Chondrocyte (in vitro differentiated cells): ENCODE measurements around the gene RNFT2. TPM values are rescaled to one million over a fixed set of nuclear protein-coding genes. Genes with fewer than 3 reads are reported as not detected.
"Not testable (repeated sequence)": the region's sequence is repeated elsewhere in the genome, so short reads cannot be mapped to it uniquely, and the experiment has no call there.

Experiments used
- DNase-seq: peaks from one replicate; pipeline ENCODE4 v3.0.0; 2021; ENCODE audit warnings: mixed read lengths, low spot score
- H3K27ac Mint-ChIP-seq: one replicate; pipeline ENCODE4 v1.8.0; 2021; ENCODE audit warnings: mild to moderate bottlenecking, moderate library complexity, mixed read lengths; ENCODE audit not compliant: unreplicated experiment
- H3K27me3 Mint-ChIP-seq: 2 replicates; pipeline ENCODE4 v1.8.0; 2021; ENCODE audit warnings: low read depth, mixed read lengths
- H3K36me3 Mint-ChIP-seq: 2 replicates; pipeline ENCODE4 v1.8.0; 2021; ENCODE audit warnings: low read depth, mixed read lengths
- H3K4me1 Mint-ChIP-seq: 2 replicates; pipeline ENCODE4 v1.8.0; 2021; ENCODE audit warnings: low read depth, mild to moderate bottlenecking, mixed read lengths
- H3K4me3 Mint-ChIP-seq: one replicate; pipeline ENCODE4 v1.8.0; 2021; ENCODE audit warnings: mild to moderate bottlenecking, moderate library complexity, mixed read lengths; ENCODE audit not compliant: unreplicated experiment
- H3K9me3 Mint-ChIP-seq: 2 replicates; pipeline ENCODE4 v1.8.0; 2021; ENCODE audit warnings: low read depth, mixed read lengths
- total RNA-seq: library from RNA; stranded (reverse); gene quantifications from 3 replicates; pipeline ENCODE4 v1.2.1, GENCODE V29; 2021
- TF ChIP-seq, protein P1 (sequence below): fragments of 200-600 bp; sonication (generic); IDR thresholded peaks from 2 replicates; pipeline ENCODE4 v1.5.0; 2021; ENCODE audit warnings: antibody characterized with exemption, mild to moderate bottlenecking, moderate library complexity

RNFT2 gene
- total RNA-seq, 1 donor from 2014 or later: 5.1 TPM

DNA sequence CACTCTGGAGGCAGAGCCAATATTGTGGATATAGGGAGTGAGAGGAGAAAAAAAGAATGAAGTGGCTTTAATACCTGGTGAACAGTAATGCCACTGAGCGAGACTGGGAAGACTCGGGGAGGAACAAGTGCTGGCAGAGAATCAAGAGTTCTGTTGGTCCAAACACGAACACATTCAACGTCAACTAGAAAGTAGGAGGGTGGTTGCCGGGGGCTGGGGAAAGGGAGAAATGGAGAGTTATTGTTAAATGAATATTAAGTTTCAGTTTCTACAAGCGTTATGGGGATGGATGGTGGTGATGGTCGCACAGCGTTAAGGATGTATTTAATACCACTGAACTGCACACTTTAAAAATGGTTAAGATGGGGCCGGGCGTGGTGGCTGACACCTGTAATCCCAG lies 3.0 kb upstream of the RNFT2 start:
- H3K27ac Mint-ChIP-seq: no peak overlapping the region
- peaks cover 9% of the 10 kb centered on the region for H3K36me3 Mint-ChIP-seq
- no peak for DNase-seq
- TF ChIP-seq, protein P1, sequence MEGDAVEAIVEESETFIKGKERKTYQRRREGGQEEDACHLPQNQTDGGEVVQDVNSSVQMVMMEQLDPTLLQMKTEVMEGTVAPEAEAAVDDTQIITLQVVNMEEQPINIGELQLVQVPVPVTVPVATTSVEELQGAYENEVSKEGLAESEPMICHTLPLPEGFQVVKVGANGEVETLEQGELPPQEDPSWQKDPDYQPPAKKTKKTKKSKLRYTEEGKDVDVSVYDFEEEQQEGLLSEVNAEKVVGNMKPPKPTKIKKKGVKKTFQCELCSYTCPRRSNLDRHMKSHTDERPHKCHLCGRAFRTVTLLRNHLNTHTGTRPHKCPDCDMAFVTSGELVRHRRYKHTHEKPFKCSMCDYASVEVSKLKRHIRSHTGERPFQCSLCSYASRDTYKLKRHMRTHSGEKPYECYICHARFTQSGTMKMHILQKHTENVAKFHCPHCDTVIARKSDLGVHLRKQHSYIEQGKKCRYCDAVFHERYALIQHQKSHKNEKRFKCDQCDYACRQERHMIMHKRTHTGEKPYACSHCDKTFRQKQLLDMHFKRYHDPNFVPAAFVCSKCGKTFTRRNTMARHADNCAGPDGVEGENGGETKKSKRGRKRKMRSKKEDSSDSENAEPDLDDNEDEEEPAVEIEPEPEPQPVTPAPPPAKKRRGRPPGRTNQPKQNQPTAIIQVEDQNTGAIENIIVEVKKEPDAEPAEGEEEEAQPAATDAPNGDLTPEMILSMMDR: no peak
- H3K9me3 Mint-ChIP-seq: no peaks in the 10 kb centered on the region
- H3K4me3 Mint-ChIP-seq: no peak overlapping the region
- H3K27me3 Mint-ChIP-seq: no peaks in the 10 kb centered on the region
- H3K4me1 Mint-ChIP-seq: peaks cover 25% of the 10 kb centered on the region

DNA sequence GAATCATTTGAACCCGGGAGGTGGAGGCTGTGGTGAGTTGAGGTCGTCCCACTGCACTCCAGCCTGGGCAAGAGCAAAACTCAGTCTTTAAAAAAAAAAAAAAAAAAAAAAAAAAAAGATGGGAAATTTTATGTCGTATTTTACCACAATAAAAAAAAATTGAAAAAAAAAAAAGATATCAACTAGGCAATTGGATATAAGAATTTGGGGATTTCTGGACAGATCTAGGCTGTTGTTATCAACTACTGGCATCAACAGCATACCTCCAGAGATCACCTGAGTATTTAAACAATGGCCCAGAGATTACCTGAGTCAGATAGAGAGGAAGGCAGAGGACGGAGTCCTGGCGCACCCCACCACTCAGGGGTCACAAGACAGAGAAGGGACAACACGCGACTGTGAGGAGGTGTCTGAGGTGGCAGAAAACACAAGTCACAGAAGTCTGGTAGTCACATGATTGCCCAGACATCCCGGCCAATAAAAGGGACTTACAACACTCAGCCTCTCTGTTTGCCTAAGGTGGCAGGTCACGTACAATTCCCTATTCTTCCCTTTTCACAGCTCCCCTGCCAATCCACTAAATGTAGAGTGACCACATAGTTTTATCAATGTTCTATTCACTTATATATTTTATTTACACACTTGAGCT lies 2.0 kb upstream of the RNFT2 start:
- TF ChIP-seq, protein P1: no peak
- H3K36me3 Mint-ChIP-seq: peaks cover 9% of the 10 kb centered on the region
- H3K27me3 Mint-ChIP-seq: no peaks in the 10 kb centered on the region
- no peaks in the 10 kb centered on the region for H3K9me3 Mint-ChIP-seq
- H3K27ac Mint-ChIP-seq: no peak overlapping the region
- peaks cover 25% of the 10 kb centered on the region for H3K4me1 Mint-ChIP-seq
- DNase-seq: no peak
- H3K4me3 Mint-ChIP-seq: peak overlapping the region; percentile 88

DNA sequence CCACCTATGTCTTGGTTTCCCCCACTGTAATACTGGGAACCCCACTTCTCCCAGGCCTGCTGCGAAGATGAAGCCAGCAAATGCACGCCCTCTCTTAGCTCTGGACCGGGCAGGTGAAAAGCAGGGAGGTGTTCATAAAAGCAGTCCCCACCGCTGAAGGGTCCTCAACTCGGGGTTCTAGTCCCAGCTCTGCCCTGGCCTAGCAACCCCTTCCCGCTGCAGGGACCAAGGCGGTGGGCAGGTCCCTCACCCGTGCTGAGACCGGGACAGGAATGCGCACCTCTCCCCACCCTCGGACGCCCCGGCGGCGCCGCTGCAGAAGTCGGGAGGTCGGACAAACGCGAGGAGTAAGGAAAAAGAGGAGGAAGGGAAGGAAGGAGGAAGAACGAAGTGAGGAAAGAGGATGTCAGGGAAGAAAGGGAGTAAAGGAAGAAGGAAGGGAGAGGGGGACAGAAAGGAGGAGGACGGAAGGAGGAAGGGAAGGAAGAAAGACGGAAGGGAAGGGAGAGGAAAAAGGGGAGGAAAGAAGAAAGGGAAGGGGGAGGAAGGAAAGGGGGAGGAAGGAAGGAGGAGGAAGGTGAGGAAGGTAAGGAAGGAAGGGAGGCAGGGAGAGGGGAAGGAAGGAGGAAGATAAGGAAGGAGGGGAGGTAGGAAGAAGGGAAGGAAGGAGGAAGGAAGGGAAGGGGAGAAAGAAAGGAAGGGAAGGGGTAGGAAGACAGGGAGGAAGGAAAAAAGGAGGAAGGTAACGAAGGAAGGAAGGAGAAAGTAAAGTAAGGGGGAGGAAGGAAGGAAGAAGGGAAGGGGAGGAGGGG lies 947 bp upstream of the RNFT2 start:
- Mint-ChIP-seq H3K27me3 (no peaks in the 10 kb centered on the region), H3K4me3 (peak overlapping the region; percentile 88), H3K9me3 (no peaks in the 10 kb centered on the region), H3K4me1 (peaks cover 25% of the 10 kb centered on the region), H3K36me3 (peaks cover 9% of the 10 kb centered on the region), H3K27ac (peak overlapping the region; percentile 80)
- no peak for DNase-seq
- TF ChIP-seq, protein P1: no peak

DNA sequence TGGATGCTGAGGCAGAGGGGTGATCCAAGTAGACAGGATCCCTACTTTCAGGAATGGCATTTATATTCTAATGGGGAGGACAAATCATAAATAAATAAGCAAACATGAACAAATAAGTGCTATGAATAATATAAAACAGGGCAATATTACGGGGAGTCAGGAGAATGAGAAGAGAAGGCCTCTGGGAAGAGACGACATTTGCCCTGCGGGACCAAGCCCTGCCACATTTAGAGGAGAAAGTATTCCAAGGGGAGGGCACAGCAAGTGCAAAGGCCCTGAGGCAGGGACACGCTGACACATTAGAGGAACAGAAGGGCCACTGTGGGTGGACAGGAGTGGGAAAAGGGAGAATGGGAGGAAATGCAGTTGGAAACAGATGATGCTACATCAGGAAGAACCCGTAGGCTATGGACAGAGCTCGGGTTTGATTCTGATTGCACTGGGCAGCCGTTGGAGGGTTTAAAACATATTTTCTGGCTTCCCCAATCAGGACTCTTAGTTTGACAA lies 1.3 kb downstream of the RNFT2 start:
- H3K27ac Mint-ChIP-seq: no peak overlapping the region
- DNase-seq: no peak
- H3K27me3 Mint-ChIP-seq: no peaks in the 10 kb centered on the region
- TF ChIP-seq, protein P1: no peak
- peaks cover 25% of the 10 kb centered on the region for H3K4me1 Mint-ChIP-seq
- no peak overlapping the region for H3K4me3 Mint-ChIP-seq
- no peaks in the 10 kb centered on the region for H3K9me3 Mint-ChIP-seq
- H3K36me3 Mint-ChIP-seq: peaks cover 6% of the 10 kb centered on the region

DNA sequence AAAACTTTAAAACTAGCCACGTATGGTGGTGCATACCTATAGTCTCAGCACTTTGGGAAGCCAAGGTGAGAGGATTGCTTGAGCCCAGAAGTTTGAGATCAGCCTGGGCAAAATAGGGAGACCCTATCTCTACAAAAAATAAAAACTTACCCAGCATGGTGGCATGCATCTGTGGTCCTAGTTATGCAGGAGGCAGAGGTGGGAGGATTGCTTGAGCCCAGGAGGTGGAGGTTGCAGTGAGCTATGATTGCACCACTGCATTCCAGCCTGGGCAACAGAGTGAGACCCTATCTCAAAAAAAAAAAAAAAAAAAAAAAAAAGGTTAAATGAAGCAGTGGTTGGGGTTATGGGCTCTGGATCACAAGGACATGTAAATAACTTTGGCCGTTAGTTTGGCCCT lies 4.7 kb downstream of the RNFT2 start:
- not testable (repeated sequence) for H3K4me1 Mint-ChIP-seq, H3K27me3 Mint-ChIP-seq, H3K9me3 Mint-ChIP-seq, H3K36me3 Mint-ChIP-seq, DNase-seq, H3K27ac Mint-ChIP-seq, H3K4me3 Mint-ChIP-seq
